ENCODE measurements around the gene ZSWIM7.
"Not testable (repeated sequence)": the region's sequence is repeated elsewhere in the genome, so short reads cannot be mapped to it uniquely, and the experiment has no call there.

Gene ZSWIM7

DNA sequence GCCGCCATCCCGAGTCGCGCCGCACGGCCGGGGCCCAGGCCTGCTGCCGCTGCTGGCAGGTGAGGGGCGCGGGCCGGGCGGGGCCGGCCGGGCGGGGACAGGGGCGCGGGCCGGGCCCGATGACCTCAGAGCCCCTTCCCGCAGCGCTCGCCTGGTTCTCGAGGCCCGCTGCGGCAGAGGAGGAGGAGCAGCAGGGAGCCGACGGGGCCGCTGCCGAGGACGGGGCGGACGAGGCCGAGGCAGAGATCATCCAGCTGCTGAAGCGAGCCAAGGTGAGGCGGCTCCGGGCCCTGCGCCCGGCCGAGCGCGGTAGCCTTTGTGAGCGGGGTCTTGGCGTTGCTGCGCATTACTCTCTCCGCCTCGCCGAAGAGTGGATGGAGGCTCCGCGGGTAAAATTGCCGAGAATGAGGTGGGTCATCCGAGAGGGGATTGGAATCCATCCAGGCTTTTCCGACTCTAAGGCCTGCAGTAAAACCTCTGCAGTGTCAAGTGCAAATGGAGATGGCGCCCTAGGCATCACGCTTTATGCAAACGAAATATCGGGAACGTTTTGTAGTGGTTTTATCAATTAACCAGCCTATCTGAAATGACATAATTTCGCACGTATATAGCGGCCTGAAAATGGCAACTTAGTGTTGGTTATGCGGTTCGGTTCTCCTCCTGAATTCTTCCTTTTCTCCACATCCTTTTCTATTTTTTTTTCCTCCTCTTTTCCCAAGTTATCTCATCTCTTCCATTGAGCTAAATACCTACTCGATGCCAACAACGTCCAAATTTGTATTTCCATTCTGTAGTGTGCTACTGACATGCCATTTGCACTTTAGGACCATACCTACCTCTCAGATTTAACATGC is 697 bp upstream of the ZSWIM7 start:
- peak; percentile 64 for DNase-seq (ENCODE audit: low read depth, low spot score)

GRCh38 chr17:15998031-15998562 is 1.4 kb downstream of the ZSWIM7 start:
- no peak for DNase-seq (ENCODE audit: low read depth, low spot score)

GRCh38 chr17:15996322-15996721 is 3.2 kb downstream of the ZSWIM7 start:
- DNase-seq (ENCODE audit: low read depth, low spot score): no peak

GRCh38 chr17:15981646-15982580 is 17.6 kb downstream of the ZSWIM7 start:
- DNase-seq (ENCODE audit: low read depth, low spot score): peak; percentile 41

GRCh38 chr17:15981208-15981607 is 18.3 kb downstream of the ZSWIM7 start:
- DNase-seq (ENCODE audit: low read depth, low spot score): no peak

DNA sequence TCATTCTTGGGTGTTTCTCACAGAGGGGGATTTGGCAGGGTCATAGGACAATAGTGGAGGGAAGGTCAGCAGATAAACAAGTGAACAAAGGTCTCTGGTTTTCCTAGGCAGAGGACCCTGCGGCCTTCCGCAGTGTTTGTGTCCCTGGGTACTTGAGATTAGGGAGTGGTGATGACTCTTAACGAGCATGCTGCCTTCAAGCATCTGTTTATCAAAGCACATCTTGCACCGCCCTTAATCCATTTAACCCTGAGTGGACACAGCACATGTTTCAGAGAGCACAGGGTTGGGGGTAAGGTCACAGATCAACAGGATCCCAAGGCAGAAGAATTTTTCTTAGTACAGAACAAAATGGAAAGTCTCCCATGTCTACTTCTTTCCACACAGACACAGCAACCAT is 20.5 kb downstream of the ZSWIM7 start:
- not testable (repeated sequence) for DNase-seq (ENCODE audit: low read depth, low spot score)

- no peak for DNase-seq (ENCODE audit: low read depth, low spot score)
Measured at GRCh38 chr17:15978606-15979005, 20.9 kb downstream of the ZSWIM7 start.

- no peak for DNase-seq (ENCODE audit: low read depth, low spot score)
Measured at GRCh38 chr17:15977894-15978293, 21.6 kb downstream of the ZSWIM7 start.

DNA sequence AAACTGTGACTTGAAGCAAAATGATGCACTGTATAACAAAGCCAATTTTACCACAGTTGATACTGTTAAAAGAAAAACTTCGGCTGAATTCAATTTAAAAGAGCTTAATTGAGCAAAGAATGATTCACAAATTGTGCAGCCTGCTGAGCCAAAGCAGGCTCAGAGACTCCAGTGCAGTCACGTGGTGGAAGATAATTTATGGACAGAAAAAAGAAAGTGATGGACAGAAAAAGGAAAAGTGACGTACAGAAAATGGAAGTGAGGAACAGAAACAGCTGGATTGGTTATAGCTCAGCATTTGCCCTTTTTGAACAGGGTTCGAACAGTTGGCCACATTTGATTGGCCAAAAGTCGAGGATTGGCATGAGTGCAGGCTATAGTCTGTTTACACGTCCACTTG is 25.7 kb downstream of the ZSWIM7 start:
- no peak for DNase-seq (ENCODE audit: low read depth, low spot score)

- no peak for DNase-seq (ENCODE audit: low read depth, low spot score)
Measured at GRCh38 chr17:15973016-15973415, 26.5 kb downstream of the ZSWIM7 start.

GRCh38 chr17:15972497-15972951 is 27.0 kb downstream of the ZSWIM7 start:
- no peak for DNase-seq (ENCODE audit: low read depth, low spot score)

- DNase-seq (ENCODE audit: low read depth, low spot score): no peak
Measured at GRCh38 chr17:15971882-15972281, 27.6 kb downstream of the ZSWIM7 start.

GRCh38 chr17:15971098-15971678 is 28.3 kb downstream of the ZSWIM7 start:
- no peak for DNase-seq (ENCODE audit: low read depth, low spot score)

GRCh38 chr17:15970500-15970899 is 29.0 kb downstream of the ZSWIM7 start:
- no peak for DNase-seq (ENCODE audit: low read depth, low spot score)

GRCh38 chr17:15969463-15969862 is 30.0 kb downstream of the ZSWIM7 start:
- no peak for DNase-seq (ENCODE audit: low read depth, low spot score)

GRCh38 chr17:15967706-15968399 is 31.7 kb downstream of the ZSWIM7 start:
- DNase-seq (ENCODE audit: low read depth, low spot score): no peak

DNA sequence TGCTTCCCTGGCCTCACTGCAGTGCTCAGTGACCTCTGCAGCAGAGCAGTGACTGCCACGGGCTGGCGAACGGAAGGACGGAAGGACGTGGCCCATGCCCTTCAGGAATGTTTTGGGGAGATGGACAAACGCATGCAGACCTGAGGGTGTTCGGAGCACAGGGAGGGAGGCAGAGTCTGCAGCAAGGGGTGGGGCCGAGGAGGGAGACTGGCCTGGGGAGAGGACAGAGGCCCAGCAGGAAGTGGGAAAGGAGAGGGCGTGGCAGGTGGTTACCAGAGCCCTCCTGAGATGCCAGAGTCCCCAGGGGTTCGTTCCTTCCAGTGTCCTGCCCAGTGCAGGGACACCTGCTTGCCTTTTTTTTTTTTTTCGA is 32.6 kb downstream of the ZSWIM7 start:
- DNase-seq (ENCODE audit: low read depth, low spot score): peak; percentile 74

GRCh38 chr17:15966183-15966878 is 33.2 kb downstream of the ZSWIM7 start:
- peak; percentile 85 for DNase-seq (ENCODE audit: low read depth, low spot score)

DNA sequence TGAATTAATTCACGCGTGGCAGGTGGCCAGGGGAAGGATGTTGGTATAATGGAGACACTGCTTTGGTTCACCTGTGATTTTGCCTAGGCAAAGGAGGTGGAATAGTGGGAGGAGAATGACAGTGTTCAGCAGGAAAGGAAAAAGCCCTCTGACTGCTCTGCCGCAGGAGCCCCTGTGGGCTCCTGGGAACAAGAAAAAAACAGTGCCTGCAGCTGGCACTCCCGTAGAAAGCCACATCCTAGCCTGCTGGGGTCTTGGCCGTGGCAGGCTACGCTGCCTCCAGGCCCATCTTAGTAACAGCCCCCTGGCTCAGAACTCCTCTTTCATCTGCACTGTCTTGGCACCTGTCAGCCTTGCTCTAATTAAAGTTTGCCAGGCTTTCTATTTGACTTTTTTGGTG is 34.0 kb downstream of the ZSWIM7 start:
- DNase-seq (ENCODE audit: low read depth, low spot score): peak; percentile 44

GRCh38 chr17:15963670-15964110 is 35.8 kb downstream of the ZSWIM7 start:
- peak; percentile 49 for DNase-seq (ENCODE audit: low read depth, low spot score)

- no peak for DNase-seq (ENCODE audit: low read depth, low spot score)
Measured at GRCh38 chr17:15958484-15958854, 41.0 kb downstream of the ZSWIM7 start.

All from ELF-1 (cell line).